PC-9 (cell line): ENCODE measurements around the gene DRC1.

Source experiments
- CTCF ChIP-seq: fragments of 200-600 bp; sonication (generic); conservative IDR thresholded peaks from 2 replicates; pipeline ENCODE4 v1.6.1; 2017; ENCODE audit warnings: mixed run types, antibody characterized with exemption, mild to moderate bottlenecking, moderate library complexity
- EZH2 ChIP-seq: fragments of 200-600 bp; sonication (generic); IDR thresholded peaks from 2 replicates; pipeline ENCODE4 v1.8.0; 2017; ENCODE audit warnings: antibody characterized with exemption, low read depth

- TF ChIP-seq CTCF = no peak
- TF ChIP-seq EZH2 = no peak
Measured at GRCh38 chr2:26485725-26486418, 84.2 kb downstream of the DRC1 start.
